HFFc6 (cell line): ENCODE measurements around the gene DRGX. TPM values are rescaled to one million over a fixed set of nuclear protein-coding genes. Genes with fewer than 3 reads are reported as not detected.

ENCODE experiments used
- DNase-seq: peaks from one replicate; pipeline ENCODE4 v3.0.0-alpha.2; 2018
- H3K27ac Mint-ChIP-seq: 2 replicates; pipeline ENCODE4 v1.8.0; 2020; ENCODE audit warnings: mild to moderate bottlenecking, mixed read lengths
- H3K27me3 Mint-ChIP-seq: 2 replicates; pipeline ENCODE4 v1.8.0; 2021; ENCODE audit warnings: mild to moderate bottlenecking, moderate library complexity, mixed read lengths; ENCODE audit not compliant: insufficient read depth
- H3K36me3 Mint-ChIP-seq: 2 replicates; pipeline ENCODE4 v1.8.0; 2021; ENCODE audit warnings: low read depth, mixed read lengths
- H3K4me1 Mint-ChIP-seq: 2 replicates; pipeline ENCODE4 v1.8.0; 2020; ENCODE audit warnings: low read depth, mixed read lengths
- H3K4me3 Mint-ChIP-seq: 2 replicates; pipeline ENCODE4 v1.8.0; 2020; ENCODE audit warnings: mild to moderate bottlenecking, moderate library complexity, mixed read lengths
- H3K9me3 Mint-ChIP-seq: 2 replicates; pipeline ENCODE4 v1.8.0; 2020; ENCODE audit warnings: mild to moderate bottlenecking, mixed read lengths
- total RNA-seq, 6 experiments: library from RNA; stranded (reverse); fragmentation: NEBNext Ultra II Directional; extraction: Animal tissue kit (Norgen Biotek cat#: 25700); gene quantifications; 2 replicates in 1 of 6; 3 replicates in 5 of 6; pipeline ENCODE4 v1.2.3, GENCODE V29; 2021
- TF ChIP-seq, protein P1 (sequence below): fragments of 200-600 bp; sonication (generic); IDR thresholded peaks from 2 replicates; pipeline ENCODE4 v1.5.0; 2021; ENCODE audit warnings: antibody characterized with exemption, mild to moderate bottlenecking

DRGX gene
- total RNA-seq, 6 experiments from 2014 or later = 0.10 to 0.35 (median 0.14) TPM; not detected in 1

DNA sequence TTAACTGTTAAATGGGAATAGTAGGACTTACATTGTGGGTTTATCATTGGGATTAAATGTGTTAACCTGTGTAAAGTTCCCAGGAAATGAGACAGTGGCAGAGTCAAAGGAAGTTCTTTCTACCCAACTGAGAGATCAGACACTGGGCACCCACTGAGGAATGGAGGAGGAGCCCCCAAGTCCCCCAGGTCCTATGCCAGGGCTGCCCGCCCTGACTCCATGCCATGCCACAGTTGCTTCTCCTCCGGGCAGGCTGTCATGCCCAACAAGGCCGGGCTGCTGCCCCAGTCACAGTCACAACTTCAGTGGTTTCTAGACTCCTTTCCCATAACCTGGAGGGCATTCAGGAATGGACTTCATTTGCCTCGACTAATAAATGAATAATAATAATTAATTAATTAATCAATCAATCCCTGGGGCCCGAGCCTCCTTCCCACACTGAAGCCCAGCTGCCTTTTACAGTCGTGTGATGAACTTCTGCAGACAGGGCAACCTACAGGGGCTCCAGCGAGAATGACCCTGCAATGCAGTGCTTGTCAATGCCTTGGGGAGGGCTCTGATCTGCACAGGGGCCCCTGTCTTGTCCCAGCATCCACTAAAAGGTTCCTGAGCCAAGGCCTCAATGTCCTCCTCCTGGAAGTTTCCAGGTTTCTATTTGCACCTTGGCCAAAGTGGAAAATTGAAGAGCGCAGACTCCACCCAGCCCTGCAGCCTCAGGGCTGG is 32.4 kb downstream of the DRGX start:
- Mint-ChIP-seq H3K4me3 (no peak overlapping the region), H3K9me3 (no peaks in the 10 kb centered on the region), H3K27me3 (peaks cover 48% of the 10 kb centered on the region), H3K4me1 (no peaks in the 10 kb centered on the region), H3K27ac (no peak overlapping the region), H3K36me3 (no peaks in the 10 kb centered on the region)
- TF ChIP-seq, protein P1, sequence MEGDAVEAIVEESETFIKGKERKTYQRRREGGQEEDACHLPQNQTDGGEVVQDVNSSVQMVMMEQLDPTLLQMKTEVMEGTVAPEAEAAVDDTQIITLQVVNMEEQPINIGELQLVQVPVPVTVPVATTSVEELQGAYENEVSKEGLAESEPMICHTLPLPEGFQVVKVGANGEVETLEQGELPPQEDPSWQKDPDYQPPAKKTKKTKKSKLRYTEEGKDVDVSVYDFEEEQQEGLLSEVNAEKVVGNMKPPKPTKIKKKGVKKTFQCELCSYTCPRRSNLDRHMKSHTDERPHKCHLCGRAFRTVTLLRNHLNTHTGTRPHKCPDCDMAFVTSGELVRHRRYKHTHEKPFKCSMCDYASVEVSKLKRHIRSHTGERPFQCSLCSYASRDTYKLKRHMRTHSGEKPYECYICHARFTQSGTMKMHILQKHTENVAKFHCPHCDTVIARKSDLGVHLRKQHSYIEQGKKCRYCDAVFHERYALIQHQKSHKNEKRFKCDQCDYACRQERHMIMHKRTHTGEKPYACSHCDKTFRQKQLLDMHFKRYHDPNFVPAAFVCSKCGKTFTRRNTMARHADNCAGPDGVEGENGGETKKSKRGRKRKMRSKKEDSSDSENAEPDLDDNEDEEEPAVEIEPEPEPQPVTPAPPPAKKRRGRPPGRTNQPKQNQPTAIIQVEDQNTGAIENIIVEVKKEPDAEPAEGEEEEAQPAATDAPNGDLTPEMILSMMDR = no peak
- DNase-seq = no peak

DNA sequence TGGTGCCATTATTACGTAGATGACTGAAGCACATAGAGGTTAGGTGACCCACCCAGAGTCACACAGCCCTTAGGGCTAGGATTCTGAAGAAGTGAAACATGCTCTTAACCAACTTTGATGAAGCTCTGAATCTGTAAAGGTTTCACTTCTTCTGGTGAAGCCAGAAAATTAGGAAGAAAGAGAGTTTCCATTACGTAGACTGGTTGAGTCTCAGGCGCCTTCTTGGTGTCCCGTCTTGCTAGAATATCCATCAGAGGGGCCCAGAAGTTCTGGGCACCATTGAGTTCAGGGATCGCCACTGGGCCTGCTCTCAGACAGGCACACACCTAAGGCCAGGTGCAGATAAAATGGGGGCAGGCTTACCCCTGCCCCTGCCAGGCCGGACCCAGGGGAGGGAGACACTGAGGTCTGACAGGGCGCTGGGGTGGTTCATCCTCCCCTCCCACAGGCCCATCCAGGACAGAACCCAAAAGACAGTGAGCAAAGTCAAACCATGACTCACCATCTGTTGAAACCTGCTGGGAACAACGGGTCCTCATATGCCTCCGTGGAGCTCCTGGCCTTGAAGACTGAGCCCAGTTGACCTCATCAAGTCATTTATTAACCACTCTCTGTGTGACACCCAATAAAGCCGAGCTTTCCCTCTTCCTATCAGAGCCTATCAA is 33.2 kb downstream of the DRGX start:
- H3K27me3 Mint-ChIP-seq = peaks cover 40% of the 10 kb centered on the region
- TF ChIP-seq, protein P1 = no peak
- H3K9me3 Mint-ChIP-seq = no peaks in the 10 kb centered on the region
- no peaks in the 10 kb centered on the region for H3K4me1 Mint-ChIP-seq
- H3K4me3 Mint-ChIP-seq = no peak overlapping the region
- H3K27ac Mint-ChIP-seq = no peak overlapping the region
- DNase-seq = no peak
- no peaks in the 10 kb centered on the region for H3K36me3 Mint-ChIP-seq

DNA sequence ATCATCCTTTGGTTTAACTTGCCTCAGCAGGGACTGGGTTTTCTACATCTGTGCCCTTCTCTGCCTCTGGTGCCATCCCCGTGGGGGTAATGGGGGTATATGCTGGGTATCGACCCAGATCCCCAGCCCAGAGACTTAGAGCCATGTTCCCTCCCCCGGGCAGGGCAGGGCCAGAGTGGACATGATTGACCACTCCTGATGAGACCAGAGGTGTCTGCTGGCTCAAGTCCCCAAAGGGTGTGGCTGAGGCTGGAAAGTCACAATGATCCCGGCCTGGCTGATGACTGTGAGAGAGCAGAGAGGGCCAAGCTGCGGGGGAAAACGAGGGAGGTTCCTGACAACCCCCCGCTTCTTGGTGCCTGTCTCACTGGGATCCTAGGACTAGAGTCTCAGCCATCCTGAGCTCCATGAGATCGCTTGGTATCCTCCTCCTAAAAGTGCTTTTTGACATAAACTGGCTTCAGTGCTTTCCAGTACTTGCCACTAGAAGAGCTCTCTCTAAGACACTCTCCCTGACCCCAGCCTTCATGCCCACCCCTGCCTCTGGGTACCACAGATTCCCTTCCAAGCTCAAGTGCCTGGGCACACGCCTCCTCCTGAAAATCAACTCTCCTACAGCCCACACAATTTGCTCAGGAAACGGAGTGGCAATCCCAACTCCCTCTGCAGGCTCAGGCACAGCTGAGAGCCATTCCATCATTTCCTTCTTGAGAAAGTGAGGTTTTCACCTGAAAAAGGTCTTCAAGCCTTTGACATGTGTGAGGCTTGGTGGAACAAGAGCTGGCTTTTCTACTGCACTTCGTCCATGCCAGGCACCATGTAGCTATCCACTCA is 33.9 kb downstream of the DRGX start:
- Mint-ChIP-seq H3K9me3 (no peaks in the 10 kb centered on the region), H3K36me3 (no peaks in the 10 kb centered on the region), H3K27ac (no peak overlapping the region), H3K4me3 (no peak overlapping the region), H3K4me1 (no peaks in the 10 kb centered on the region), H3K27me3 (peaks cover 38% of the 10 kb centered on the region)
- TF ChIP-seq, protein P1 = no peak
- DNase-seq = no peak

GRCh38 chr10:49361178-49361554 is 34.7 kb downstream of the DRGX start:
- Mint-ChIP-seq H3K27ac (no peak overlapping the region), H3K9me3 (no peaks in the 10 kb centered on the region), H3K4me1 (no peaks in the 10 kb centered on the region), H3K36me3 (no peaks in the 10 kb centered on the region), H3K4me3 (no peak overlapping the region), H3K27me3 (peaks cover 34% of the 10 kb centered on the region)
- no peak for DNase-seq
- TF ChIP-seq, protein P1 = no peak

DNA sequence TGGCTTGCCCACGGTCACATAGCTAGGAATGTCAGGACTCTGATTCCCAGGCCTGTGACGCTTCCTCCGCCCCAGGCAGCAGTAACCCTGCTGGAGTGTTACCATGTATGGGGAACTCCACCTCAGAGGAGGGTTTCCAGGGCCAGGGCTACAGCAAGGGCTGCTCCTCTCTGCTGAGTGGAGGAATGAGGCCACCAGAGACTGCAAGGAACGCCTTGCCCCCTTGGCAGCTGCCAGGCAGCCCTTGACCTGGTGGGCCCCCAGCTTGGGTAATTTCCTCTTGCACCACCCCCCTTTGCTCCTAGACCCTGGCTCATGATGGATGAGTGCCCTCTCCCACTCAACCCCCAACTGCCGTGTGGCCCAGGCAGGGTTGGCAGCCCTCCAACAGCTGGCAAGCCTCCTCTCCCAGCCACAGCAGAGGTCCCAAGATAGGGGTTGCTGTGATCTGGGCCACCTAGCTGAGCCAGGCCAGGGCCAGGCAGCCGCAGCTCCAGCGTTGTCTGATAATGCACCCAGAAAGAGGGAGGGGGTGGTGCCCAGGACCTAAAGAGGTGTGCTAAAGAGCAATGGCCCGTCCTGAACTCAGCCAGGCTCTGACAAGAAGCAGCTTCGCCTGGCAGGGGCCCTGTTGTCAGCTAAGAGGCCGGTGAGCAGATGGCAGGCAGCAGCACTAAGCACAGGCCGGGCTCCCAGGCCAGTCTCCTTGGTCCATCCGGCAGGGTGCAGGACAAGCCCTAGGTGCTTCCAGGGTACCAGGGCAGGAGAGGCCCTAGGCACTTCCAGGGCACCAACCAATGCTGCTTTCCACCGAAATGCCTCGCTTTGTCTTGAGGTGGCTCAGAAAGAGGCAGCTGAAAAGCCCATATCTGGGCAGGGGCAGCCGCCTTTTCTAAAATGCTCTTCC is 35.4 kb downstream of the DRGX start:
- H3K27me3 Mint-ChIP-seq = peaks cover 30% of the 10 kb centered on the region
- no peaks in the 10 kb centered on the region for H3K9me3 Mint-ChIP-seq
- no peaks in the 10 kb centered on the region for H3K36me3 Mint-ChIP-seq
- H3K27ac Mint-ChIP-seq = no peak overlapping the region
- TF ChIP-seq, protein P1 = no peak
- H3K4me3 Mint-ChIP-seq = no peak overlapping the region
- H3K4me1 Mint-ChIP-seq = no peaks in the 10 kb centered on the region
- DNase-seq = no peak
